HCT116 (cell line): ENCODE data around the gene SMIM28. TPM values are rescaled to one million over a fixed set of nuclear protein-coding genes. Genes with fewer than 3 reads are reported as not detected.
"Not testable (repeated sequence)": the region's sequence is repeated elsewhere in the genome, so short reads cannot be mapped to it uniquely, and the experiment has no call there.

Experiments used
- ATAC-seq: fragments of 200-7000 bp; cut with Tn5 transposase; 2 replicates; pipeline ENCODE4 v1.9.1; 2020; ENCODE audit warnings: mild to moderate bottlenecking, moderate library complexity
- BruUV-seq: library from RNA; stranded (reverse); fragments of 400-500 nt; replicated peaks from 2 replicates; lab custom pipeline; 2021; lab: Mats Ljungman, UMichigan
- CTCF ChIA-PET: fragments of 300-600 bp; sonication (Branson Sonifier 250); formaldehyde crosslinking; loops from one replicate; lab custom pipeline; 2021; ENCODE audit warnings: antibody characterized with exemption; lab: Charles Lee
- POLR2A ChIA-PET: fragments of 300-600, 350-600 bp; sonication (Branson Sonifier 250); formaldehyde crosslinking; loops from one replicate; lab custom pipeline; 2021; ENCODE audit warnings: antibody characterized with exemption; lab: Charles Lee
- RAD21 ChIA-PET, 2 experiments: fragments of 300-600 bp; sonication (Branson Sonifier 250); formaldehyde crosslinking; loops; one replicate each; lab custom pipeline; 2023; ENCODE audit warnings: low total read pairs in 2 of 2; ENCODE audit not compliant: uncharacterized antibody in 2 of 2, unreplicated experiment in 2 of 2, low non-redundant PET in 1 of 2; lab: Charles Lee
- DNase-seq: peaks from one replicate; pipeline ENCODE4 v3.0.0-alpha.2; 2010; ENCODE audit warnings: low read depth, low spot score
- H2AFZ ChIP-seq: fragments of 200-600 bp; shearing (Covaris generic), sonication (generic); 2 replicates; pipeline ENCODE4 v1.6.1; 2017; ENCODE audit warnings: low read depth, mixed run types, mixed read lengths, antibody characterized with exemption, low read length; ENCODE audit not compliant: poor library complexity, severe bottlenecking
- H3K27ac ChIP-seq: 2 replicates; pipeline ENCODE4 v1.5.1; 2012; ENCODE audit warnings: low read depth, low read length
- H3K27me3 ChIP-seq: fragments of 200-600 bp; sonication (generic); 2 replicates; pipeline ENCODE4 v1.6.1; 2016; ENCODE audit warnings: mixed run types, low read length, mixed read lengths; ENCODE audit not compliant: insufficient read depth
- H3K36me3 ChIP-seq, 2 experiments: fragments of 200-500 bp in 1 of 2; fragments of 200-600 bp in 1 of 2; sonication (Bioruptor generic) in 1 of 2; sonication (generic) in 1 of 2; 2 replicates each; pipeline versions ENCODE4 v1.5.1 to v1.6.1; 2014 to 2016; ENCODE audit warnings: low read length in 2 of 2, inconsistent platforms in 1 of 2, mixed read lengths in 1 of 2, mixed run types in 1 of 2; ENCODE audit not compliant: insufficient read depth in 2 of 2, control insufficient read depth in 1 of 2
- H3K4me1 ChIP-seq, 2 experiments: fragments of 200-600 bp in 1 of 2; sonication (generic) in 1 of 2; 2 replicates each; pipeline versions ENCODE4 v1.5.1 to v1.6.1; 2012 to 2017; ENCODE audit warnings: low read length in 2 of 2, inconsistent platforms in 1 of 2, mild to moderate bottlenecking in 1 of 2, mixed read lengths in 1 of 2, mixed run types in 1 of 2, moderate library complexity in 1 of 2; ENCODE audit not compliant: insufficient read depth in 2 of 2, control insufficient read depth in 1 of 2
- H3K4me2 ChIP-seq: fragments of 200-600 bp; sonication (generic); 2 replicates; pipeline ENCODE4 v1.6.1; 2017; ENCODE audit warnings: mixed run types, low read length, mixed read lengths
- H3K4me3 ChIP-seq, 2 experiments: fragments of 200-600 bp in 1 of 2; sonication (generic) in 1 of 2; replicated peaks in 1 of 2; 2 replicates each; pipeline ENCODE4 v1.5.1; 2011 to 2016; ENCODE audit warnings: low read length in 2 of 2, control low read depth in 1 of 2, low read depth in 1 of 2, mild to moderate bottlenecking in 1 of 2, mixed read lengths in 1 of 2, mixed run types in 1 of 2
- H3K79me2 ChIP-seq: fragments of 200-600 bp; sonication (generic); 2 replicates; pipeline ENCODE4 v1.6.1; 2017; ENCODE audit warnings: mild to moderate bottlenecking, mixed run types, low read length, moderate library complexity, mixed read lengths; ENCODE audit not compliant: insufficient read depth
- H3K9ac ChIP-seq: fragments of 200-600 bp; sonication (generic); 2 replicates; pipeline ENCODE4 v1.6.1; 2016; ENCODE audit warnings: low read length, mixed read lengths
- H3K9me2 ChIP-seq: fragments of 200-600 bp; sonication (generic), shearing (Covaris generic); 2 replicates; pipeline ENCODE4 v1.6.1; 2017; ENCODE audit warnings: mixed run types, mild to moderate bottlenecking, moderate library complexity; ENCODE audit not compliant: insufficient read depth
- H3K9me3 ChIP-seq, 2 experiments: fragments of 200-500 bp in 1 of 2; fragments of 200-600 bp in 1 of 2; sonication (Bioruptor generic) in 1 of 2; sonication (generic) in 1 of 2; 2 replicates each; pipeline ENCODE4 v1.6.1; 2014 to 2017; ENCODE audit warnings: low read length in 2 of 2, mixed read lengths in 2 of 2, inconsistent platforms in 1 of 2, low read depth in 1 of 2, mild to moderate bottlenecking in 1 of 2, mixed run types in 1 of 2, moderate library complexity in 1 of 2; ENCODE audit not compliant: control insufficient read depth in 1 of 2, insufficient read depth in 1 of 2
- H4K20me1 ChIP-seq: fragments of 200-600 bp; sonication (generic), shearing (Covaris generic); 2 replicates; pipeline ENCODE4 v1.6.1; 2017; ENCODE audit warnings: mixed run types, mild to moderate bottlenecking, moderate library complexity; ENCODE audit not compliant: insufficient read depth
- FOSL1 ChIP-seq: IDR thresholded peaks from 2 replicates; pipeline ENCODE4 v1.6.1; 2012; ENCODE audit warnings: low read depth
- SIN3A ChIP-seq: IDR thresholded peaks from 2 replicates; pipeline ENCODE4 v1.6.1; 2012; ENCODE audit warnings: low read depth
- TCF7L2 ChIP-seq: IDR thresholded peaks from 2 replicates; pipeline ENCODE4 v1.7.0; 2011; ENCODE audit warnings: borderline replicate concordance, inconsistent platforms; ENCODE audit not compliant: insufficient read depth, insufficient read length; ENCODE audit errors: extremely low read depth
- YY1 ChIP-seq: IDR thresholded peaks from 2 replicates; pipeline ENCODE4 v1.6.1; 2011; ENCODE audit warnings: low read length, low read depth, moderate library complexity, mild to moderate bottlenecking; ENCODE audit not compliant: insufficient replicate concordance; ENCODE audit errors: extremely low read depth
- ZNF274 ChIP-seq: fragments of 200-500 bp; sonication (Bioruptor generic); IDR thresholded peaks from 2 replicates; pipeline ENCODE4 v1.6.1; 2014; ENCODE audit warnings: mild to moderate bottlenecking, low read depth, low read length, inconsistent platforms
- intact Hi-C: fragments of 100-400 bp; cut with micrococcal nuclease; formaldehyde crosslinking; loops from 2 replicates; pipeline ENCODE4 v1.10.0; 2022
- total RNA-seq: library from RNA; stranded (reverse); gene quantifications from one replicate; pipeline ENCODE4 v1.2.1, GENCODE V29; 2021; ENCODE audit not compliant: unreplicated experiment
- TF ChIP-seq, protein P1 (sequence below): IDR thresholded peaks from 2 replicates; pipeline ENCODE4 v1.6.1; 2012; ENCODE audit warnings: low read depth

SMIM28 gene
- total RNA-seq, 1 experiment from 2014 or later, result not detected

DNA sequence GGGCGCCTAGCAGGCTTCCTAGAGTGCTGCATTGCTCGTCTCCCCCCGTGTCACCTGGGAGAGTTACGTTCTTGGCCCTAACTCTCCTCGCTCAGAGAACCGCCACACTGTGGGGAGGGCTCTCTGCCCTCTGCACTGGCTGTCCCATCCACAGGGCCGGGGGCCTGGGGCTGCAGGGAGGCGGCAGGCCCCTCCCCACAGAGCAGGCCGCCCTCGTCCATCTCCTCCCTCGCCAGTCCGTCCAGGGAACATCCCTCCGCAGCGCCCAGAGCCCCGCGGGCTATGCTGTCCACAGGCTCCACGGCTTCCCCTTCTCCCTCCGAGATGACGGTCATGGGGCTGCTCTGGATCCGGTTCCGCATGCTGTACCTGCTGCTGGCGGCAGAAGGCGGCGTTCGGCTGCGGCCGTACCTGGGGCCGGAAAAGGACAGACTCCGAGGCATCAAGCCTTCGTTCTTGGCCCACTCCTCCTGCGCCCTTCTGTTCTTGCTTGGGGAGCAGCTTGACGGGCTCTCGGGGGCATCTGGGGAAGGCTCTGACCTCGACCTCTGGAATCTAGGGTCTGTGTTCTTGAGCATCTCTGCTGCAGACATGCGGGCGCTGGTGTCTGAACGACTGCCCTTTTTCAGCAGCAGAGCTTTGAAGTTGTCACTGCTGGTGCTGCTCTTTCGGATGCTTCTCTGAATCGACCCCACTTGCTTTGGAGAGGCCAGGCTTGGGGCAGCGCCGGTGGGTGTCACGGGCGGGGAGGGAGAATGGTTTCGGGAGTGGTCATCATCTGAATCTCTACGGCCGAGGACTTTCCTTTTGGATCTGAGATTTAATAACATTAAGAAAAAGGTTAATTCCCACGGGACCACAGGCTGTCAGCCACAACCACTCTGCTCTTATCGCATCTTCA lies 46.5 kb downstream of the SMIM28 start (continued):
- TF ChIP-seq YY1, result no peak
- no peak for TF ChIP-seq TCF7L2

DNA sequence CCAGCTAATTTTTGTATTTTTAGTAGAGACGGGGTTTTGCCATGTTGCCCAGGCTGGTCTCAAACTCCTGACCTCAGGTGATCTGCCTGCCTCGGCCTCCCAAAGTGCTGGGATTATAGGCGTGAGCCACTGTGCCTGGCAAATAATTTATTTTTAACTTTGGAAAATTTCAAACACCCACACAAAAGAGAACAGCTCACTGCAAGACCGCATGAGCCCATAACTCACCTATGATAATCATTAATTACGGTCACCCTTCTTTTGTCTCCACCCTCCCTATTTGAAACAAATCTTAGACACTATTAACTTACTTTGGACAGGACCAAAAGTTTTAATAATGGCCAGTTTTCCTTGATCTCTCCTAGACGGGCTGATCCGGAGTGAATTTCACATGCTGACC lies 47.6 kb downstream of the SMIM28 start:
- H3K36me3 ChIP-seq, H2AFZ ChIP-seq, H3K79me2 ChIP-seq, BruUV-seq, ATAC-seq, CTCF ChIA-PET, H3K4me2 ChIP-seq, POLR2A ChIA-PET, H3K9me3 ChIP-seq, DNase-seq, H3K27ac ChIP-seq, H3K4me1 ChIP-seq, H3K27me3 ChIP-seq, H3K9me2 ChIP-seq, H4K20me1 ChIP-seq, H3K4me3 ChIP-seq, H3K9ac ChIP-seq, RAD21 ChIA-PET: not testable (repeated sequence)
- intact Hi-C loops, result loop anchor here (5.0 kb wide), 1 partner anchor 308 kb away; no protein-coding TSS in a partner anchor

DNA sequence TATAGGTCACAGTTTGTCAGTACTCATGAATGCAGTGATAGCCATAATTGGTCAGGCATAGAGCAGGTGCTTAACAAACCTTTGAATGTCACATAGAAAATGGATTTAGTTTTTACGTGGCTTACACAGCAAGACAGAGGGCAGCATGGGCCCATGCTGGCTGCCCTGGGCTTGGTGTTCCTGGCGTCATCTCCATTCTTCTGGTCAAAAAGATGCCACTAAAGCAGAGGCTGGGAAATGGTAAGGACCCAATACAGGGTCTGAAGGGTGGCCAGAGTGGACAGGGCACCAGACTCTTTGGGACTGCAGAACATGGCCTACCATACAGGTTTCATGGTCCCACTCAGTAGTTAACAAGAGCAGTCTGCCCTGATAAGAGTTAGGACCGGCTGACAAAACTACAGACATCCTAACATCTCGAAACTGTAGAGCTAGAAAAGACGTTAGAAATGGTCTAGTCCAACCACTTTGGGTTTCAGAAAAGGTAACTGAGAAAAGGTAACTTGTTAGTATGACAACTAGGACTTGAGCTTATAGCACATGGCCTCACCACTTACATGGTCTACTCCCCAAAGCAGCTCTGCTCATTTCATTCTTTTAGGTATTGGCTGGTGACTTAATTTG lies 48.9 kb downstream of the SMIM28 start:
- H3K4me3 ChIP-seq, result no peak overlapping the region
- no peak for DNase-seq
- H3K27me3 ChIP-seq, result no peaks in the 10 kb centered on the region
- H3K4me2 ChIP-seq, result no peak overlapping the region
- intact Hi-C loops, result loop anchor here (5.0 kb wide), 1 partner anchor 309 kb away; no protein-coding TSS in a partner anchor
- no peak overlapping the region for H3K9ac ChIP-seq
- POLR2A ChIA-PET, result no interaction called here
- no peak overlapping the region for H3K27ac ChIP-seq
- BruUV-seq, result no TSS peak
- no peaks in the 10 kb centered on the region for H3K9me2 ChIP-seq
- CTCF ChIA-PET, result interaction anchor here (1.1 kb wide), 1 partner anchor 788 kb away, joined by 3 read pairs; no protein-coding TSS in a partner anchor
- no peaks in the 10 kb centered on the region for H3K9me3 ChIP-seq
- H3K36me3 ChIP-seq, result no peaks in the 10 kb centered on the region
- H3K79me2 ChIP-seq, result no peaks in the 10 kb centered on the region
- H2AFZ ChIP-seq, result no peak overlapping the region
- no peaks in the 10 kb centered on the region for H4K20me1 ChIP-seq
- TF ChIP-seq, protein P1, sequence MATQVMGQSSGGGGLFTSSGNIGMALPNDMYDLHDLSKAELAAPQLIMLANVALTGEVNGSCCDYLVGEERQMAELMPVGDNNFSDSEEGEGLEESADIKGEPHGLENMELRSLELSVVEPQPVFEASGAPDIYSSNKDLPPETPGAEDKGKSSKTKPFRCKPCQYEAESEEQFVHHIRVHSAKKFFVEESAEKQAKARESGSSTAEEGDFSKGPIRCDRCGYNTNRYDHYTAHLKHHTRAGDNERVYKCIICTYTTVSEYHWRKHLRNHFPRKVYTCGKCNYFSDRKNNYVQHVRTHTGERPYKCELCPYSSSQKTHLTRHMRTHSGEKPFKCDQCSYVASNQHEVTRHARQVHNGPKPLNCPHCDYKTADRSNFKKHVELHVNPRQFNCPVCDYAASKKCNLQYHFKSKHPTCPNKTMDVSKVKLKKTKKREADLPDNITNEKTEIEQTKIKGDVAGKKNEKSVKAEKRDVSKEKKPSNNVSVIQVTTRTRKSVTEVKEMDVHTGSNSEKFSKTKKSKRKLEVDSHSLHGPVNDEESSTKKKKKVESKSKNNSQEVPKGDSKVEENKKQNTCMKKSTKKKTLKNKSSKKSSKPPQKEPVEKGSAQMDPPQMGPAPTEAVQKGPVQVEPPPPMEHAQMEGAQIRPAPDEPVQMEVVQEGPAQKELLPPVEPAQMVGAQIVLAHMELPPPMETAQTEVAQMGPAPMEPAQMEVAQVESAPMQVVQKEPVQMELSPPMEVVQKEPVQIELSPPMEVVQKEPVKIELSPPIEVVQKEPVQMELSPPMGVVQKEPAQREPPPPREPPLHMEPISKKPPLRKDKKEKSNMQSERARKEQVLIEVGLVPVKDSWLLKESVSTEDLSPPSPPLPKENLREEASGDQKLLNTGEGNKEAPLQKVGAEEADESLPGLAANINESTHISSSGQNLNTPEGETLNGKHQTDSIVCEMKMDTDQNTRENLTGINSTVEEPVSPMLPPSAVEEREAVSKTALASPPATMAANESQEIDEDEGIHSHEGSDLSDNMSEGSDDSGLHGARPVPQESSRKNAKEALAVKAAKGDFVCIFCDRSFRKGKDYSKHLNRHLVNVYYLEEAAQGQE, result no peak
- no peak for TF ChIP-seq ZNF274
- no peak for TF ChIP-seq SIN3A
- no peak for TF ChIP-seq FOSL1
- no peaks in the 10 kb centered on the region for H3K4me1 ChIP-seq
- ATAC-seq, result no peak
- RAD21 ChIA-PET, result no interaction called here
